NCI-H1930 (cell line): ENCODE results near the gene SLC10A1.
"Not testable (repeated sequence)": the region's sequence is repeated elsewhere in the genome, so short reads cannot be mapped to it uniquely, and the experiment has no call there.

Experiments
- DNase-seq, 2 experiments: peaks; one replicate each; lab custom pipeline; 2025; lab: John Stamatoyannopoulos, UW

SLC10A1 gene

DNA sequence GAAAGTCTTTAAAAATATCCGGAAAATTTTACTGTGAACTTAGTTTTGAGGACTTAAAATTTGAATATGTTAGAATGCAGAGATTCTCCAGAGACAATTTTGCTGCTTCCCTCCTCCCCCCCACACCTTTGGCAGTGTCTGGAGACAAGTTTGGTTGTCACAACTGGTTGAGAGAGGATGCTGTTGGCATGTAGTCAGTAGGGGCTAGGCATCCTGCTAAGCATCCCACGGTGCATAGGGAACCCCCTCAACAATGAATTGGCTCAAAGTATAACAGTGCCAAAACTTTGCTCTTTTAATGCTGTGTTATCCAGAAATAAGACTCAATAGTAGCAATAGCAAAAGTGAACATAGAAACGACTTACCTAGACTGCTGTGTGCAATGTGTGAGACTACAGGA is 26.5 kb downstream of the SLC10A1 start:
- DNase-seq = no peak

GRCh38 chr14:69769623-69770022 is 27.4 kb downstream of the SLC10A1 start:
- DNase-seq = no peak

GRCh38 chr14:69768873-69769272 is 28.2 kb downstream of the SLC10A1 start:
- DNase-seq = no peak

- peak; percentile 85 to 93 for DNase-seq
Observed at GRCh38 chr14:69767369-69767999, 29.6 kb downstream of the SLC10A1 start.

DNA sequence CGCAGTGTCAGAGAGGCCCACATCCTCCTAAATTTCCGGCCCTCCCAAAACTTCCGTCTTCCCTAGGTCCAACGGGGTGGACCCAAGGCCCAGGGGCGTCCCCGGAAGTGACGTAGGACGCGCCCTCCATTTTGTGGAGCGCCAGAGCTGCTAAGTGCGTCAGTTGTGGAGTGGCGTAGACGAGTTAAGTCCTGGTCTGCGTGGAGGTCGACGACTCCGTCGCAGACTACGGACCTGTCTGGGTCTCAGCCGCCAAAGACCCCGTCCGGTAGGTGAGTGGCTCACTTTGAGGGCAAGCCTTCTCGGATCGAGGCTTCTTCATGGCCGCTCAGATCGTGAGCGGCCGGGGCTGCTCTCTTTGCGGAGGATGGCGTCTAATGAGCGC is 30.1 kb downstream of the SLC10A1 start, which contains the start of gene SRSF5:
Gene SRSF5 (plus strand): TSS at position 159 of the 385 bp plus-strand sequence. CDS start 1,015 bp downstream, outside the sequence.
- peak; percentile 85 to 95 for DNase-seq

GRCh38 chr14:69763761-69764510 is 33.1 kb downstream of the SLC10A1 start:
- DNase-seq = no peak

GRCh38 chr14:69760810-69761209 is 36.2 kb downstream of the SLC10A1 start:
- no peak for DNase-seq

GRCh38 chr14:69756298-69756697 is 40.7 kb downstream of the SLC10A1 start:
- DNase-seq = no peak

DNA sequence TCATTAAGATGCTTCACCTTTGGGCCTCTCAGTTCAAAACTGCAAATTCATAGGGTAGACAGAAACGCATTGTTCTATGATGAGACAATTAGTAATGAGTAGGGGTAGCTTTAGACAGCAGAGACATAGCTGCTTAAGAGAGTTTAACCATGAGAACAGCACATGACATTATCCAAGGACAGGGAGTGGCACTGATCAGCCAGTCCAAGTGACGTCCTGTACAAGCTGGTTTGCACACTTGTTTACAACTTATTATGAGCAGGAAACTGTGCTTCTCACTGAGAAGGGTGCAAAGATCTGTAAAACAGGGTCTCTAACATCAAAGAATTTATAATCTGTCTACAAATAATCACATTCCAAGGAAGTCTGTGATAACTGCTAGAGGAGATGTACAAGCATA is 41.3 kb downstream of the SLC10A1 start:
- no peak for DNase-seq

GRCh38 chr14:69755296-69755695 is 41.7 kb downstream of the SLC10A1 start:
- no peak for DNase-seq

- DNase-seq = no peak
Observed at GRCh38 chr14:69754487-69754886, 42.6 kb downstream of the SLC10A1 start.

DNA sequence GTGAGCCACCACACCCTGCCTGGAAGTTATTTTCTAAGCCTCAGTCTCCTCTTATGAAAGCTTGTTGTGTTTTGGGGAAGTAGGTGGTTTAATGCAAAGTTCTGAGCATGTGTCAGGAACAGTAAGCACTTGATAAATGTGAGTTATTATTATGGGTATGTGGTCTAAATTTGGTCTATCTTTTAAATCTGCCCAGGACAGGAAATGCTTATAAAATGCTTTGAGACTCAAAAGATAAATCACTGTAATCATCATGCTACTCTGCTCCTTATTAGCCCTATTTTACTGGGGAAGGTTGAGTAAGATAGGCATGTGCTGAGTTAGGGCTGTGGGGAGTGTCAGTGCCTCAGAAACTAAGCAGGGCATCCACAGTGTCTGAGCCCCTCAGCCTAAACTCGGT is 43.2 kb downstream of the SLC10A1 start:
- DNase-seq = no peak

DNA sequence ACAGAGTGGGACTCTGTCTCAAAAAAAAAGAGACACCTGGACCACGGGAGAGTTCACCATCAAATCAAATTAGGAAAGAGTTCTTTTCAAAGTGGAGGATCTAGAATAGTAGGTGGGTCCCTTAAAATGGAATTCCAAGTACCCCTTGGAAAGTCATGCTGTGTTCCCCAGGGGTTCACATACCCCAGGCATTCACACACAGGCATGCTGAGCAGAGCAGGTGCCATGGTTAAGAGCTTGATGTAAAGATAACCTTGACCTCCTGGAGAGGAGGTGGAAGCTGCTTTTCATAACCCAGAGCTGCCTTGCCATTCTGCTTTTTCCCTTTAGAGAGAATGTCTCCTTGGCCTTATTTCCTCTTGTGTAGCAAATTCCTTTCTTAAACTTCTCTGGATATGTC is 44.3 kb downstream of the SLC10A1 start:
- no peak for DNase-seq

- DNase-seq = no peak
Observed at GRCh38 chr14:69750495-69750894, 46.5 kb downstream of the SLC10A1 start.

DNA sequence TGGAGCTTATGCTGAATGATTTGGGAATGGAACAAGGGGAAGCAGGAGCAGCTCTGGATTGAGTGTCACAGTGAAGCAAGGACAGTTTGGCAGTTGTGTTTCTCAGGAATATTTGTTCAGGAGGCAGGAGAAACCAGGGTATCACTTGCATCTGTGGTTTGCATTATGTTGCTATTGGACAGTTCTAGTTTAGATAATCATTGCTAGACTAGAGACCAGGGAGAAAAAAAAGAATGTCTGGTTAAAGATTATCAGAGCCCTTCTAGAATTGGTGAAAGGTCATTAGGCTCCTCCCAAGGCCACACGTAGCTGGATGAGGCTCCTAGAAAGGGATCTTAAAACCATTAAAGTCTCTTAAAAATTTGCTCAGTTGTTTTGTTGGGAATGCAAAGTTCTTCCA is 47.1 kb downstream of the SLC10A1 start:
- DNase-seq = no peak

DNA sequence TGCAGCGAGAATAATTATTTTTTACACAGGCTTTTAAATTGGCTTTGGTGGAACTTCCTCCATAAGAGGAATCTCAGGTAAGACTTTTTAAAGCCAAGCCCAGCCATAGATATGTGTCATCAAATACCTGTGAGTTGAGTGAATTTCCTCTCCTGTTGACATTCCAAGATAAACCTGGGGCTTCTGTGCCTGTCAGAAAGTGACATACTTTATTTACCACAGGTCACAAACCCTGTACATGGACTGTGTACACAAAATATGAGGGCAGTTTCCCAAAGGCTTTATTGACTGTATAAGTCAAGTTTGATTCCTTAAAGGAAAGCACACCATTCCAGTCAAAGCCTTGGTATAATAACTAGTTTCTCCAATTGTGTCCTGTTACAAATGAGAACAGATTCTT is 56.0 kb downstream of the SLC10A1 start:
- DNase-seq = no peak

GRCh38 chr14:69736405-69736804 is 60.6 kb downstream of the SLC10A1 start:
- DNase-seq = not testable (repeated sequence)

GRCh38 chr14:69731919-69732598 is 65.0 kb downstream of the SLC10A1 start:
- not testable (repeated sequence) for DNase-seq

DNA sequence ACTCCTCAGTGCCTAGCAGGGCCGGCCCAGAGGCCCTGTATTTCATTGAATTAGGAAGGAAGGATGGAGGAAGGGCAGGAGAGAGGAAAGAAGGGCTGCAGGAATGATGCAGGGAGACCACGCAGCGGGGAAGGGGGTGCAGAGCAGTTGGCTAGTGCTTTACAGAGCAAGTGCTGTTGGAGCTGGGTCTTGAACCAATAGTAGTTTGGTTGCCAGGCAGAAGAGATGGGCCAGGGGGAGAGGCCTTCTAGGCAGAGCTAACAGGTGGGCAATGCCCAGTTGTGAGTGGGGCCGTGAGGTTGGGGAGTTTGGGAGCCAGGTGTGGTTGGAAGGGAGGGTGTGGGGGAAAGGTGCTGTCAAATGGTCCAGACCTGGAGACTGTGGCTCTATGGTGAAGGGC is 69.2 kb downstream of the SLC10A1 start:
- DNase-seq = no peak

GRCh38 chr14:69726761-69727511 is 70.1 kb downstream of the SLC10A1 start:
- DNase-seq = peak; percentile 20 to 58
